Neural cell (in vitro differentiated cells): ENCODE measurements around the gene UBE2K.

Experiments used
- CTCF ChIP-seq: fragments of 450-650 bp; IDR thresholded peaks from 2 replicates; pipeline ENCODE4 v1.5.1; 2014; ENCODE audit warnings: antibody characterized with exemption, mild to moderate bottlenecking, moderate library complexity; ENCODE audit not compliant: poor library complexity, severe bottlenecking
- EP300 ChIP-seq: fragments of 450-650 bp; conservative IDR thresholded peaks from 2 replicates; pipeline ENCODE4 v1.6.1; 2014; ENCODE audit warnings: antibody characterized with exemption, mild to moderate bottlenecking, moderate library complexity; ENCODE audit not compliant: poor library complexity, severe bottlenecking
- EZH2 ChIP-seq: fragments of 200-600, 300-800 bp; shearing (Covaris generic), sonication (generic); IDR thresholded peaks from 2 replicates; pipeline ENCODE4 v1.6.1; 2014; ENCODE audit warnings: antibody characterized with exemption, low read length, borderline replicate concordance, mild to moderate bottlenecking; ENCODE audit not compliant: insufficient read depth, poor library complexity, severe bottlenecking
- POLR2AphosphoS5 ChIP-seq: IDR thresholded peaks from 2 replicates; pipeline ENCODE4 v1.6.1; 2012
- RAD21 ChIP-seq: fragments of 450-650 bp; conservative IDR thresholded peaks from 2 replicates; pipeline ENCODE4 v1.6.1; 2014; ENCODE audit warnings: antibody characterized with exemption, mild to moderate bottlenecking, moderate library complexity
- SMC3 ChIP-seq: fragments of 450-650 bp; conservative IDR thresholded peaks from 2 replicates; pipeline ENCODE4 v1.6.1; 2014; ENCODE audit warnings: antibody characterized with exemption, mild to moderate bottlenecking, moderate library complexity; ENCODE audit not compliant: poor library complexity
- TAF1 ChIP-seq: IDR thresholded peaks from 2 replicates; pipeline ENCODE4 v1.6.1; 2012; ENCODE audit warnings: low read depth
- TF ChIP-seq, protein P1 (sequence below): IDR thresholded peaks from 2 replicates; pipeline ENCODE4 v1.6.1; 2012; ENCODE audit warnings: borderline replicate concordance

GRCh38 chr4:39702716-39703115 is 4.8 kb downstream of the UBE2K start:
- TF ChIP-seq RAD21 (no peak), EP300 (no peak), CTCF (no peak), SMC3 (no peak), POLR2AphosphoS5 (no peak), EZH2 (no peak), TAF1 (no peak)
- TF ChIP-seq, protein P1, sequence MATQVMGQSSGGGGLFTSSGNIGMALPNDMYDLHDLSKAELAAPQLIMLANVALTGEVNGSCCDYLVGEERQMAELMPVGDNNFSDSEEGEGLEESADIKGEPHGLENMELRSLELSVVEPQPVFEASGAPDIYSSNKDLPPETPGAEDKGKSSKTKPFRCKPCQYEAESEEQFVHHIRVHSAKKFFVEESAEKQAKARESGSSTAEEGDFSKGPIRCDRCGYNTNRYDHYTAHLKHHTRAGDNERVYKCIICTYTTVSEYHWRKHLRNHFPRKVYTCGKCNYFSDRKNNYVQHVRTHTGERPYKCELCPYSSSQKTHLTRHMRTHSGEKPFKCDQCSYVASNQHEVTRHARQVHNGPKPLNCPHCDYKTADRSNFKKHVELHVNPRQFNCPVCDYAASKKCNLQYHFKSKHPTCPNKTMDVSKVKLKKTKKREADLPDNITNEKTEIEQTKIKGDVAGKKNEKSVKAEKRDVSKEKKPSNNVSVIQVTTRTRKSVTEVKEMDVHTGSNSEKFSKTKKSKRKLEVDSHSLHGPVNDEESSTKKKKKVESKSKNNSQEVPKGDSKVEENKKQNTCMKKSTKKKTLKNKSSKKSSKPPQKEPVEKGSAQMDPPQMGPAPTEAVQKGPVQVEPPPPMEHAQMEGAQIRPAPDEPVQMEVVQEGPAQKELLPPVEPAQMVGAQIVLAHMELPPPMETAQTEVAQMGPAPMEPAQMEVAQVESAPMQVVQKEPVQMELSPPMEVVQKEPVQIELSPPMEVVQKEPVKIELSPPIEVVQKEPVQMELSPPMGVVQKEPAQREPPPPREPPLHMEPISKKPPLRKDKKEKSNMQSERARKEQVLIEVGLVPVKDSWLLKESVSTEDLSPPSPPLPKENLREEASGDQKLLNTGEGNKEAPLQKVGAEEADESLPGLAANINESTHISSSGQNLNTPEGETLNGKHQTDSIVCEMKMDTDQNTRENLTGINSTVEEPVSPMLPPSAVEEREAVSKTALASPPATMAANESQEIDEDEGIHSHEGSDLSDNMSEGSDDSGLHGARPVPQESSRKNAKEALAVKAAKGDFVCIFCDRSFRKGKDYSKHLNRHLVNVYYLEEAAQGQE = no peak
